GM12891 (cell line): ENCODE data around the gene ACOT12.

ENCODE experiments used
- DNase-seq: peaks from one replicate; pipeline ENCODE4 v3.0.0; 2011; ENCODE audit warnings: low spot score; ENCODE audit not compliant: insufficient read length
- FAIRE-seq: peaks from 2 replicates; lab custom pipeline; 2011; peaks lifted over from hg19 to GRCh38; lab: Jason Lieb, UNC
- PAX5 ChIP-seq: IDR thresholded peaks from 2 replicates; pipeline ENCODE4 v1.6.1; 2011; ENCODE audit warnings: low read length, moderate library complexity, mild to moderate bottlenecking; ENCODE audit not compliant: insufficient read depth, severe bottlenecking
- POLR2A ChIP-seq: IDR thresholded peaks from 2 replicates; pipeline ENCODE4 v1.6.1; 2011; ENCODE audit warnings: low read depth, low read length, control low read depth
- POLR2AphosphoS5 ChIP-seq: IDR thresholded peaks from 2 replicates; pipeline ENCODE4 v1.6.1; 2011; ENCODE audit warnings: low read depth, low read length, control low read depth
- POU2F2 ChIP-seq: IDR thresholded peaks from 2 replicates; pipeline ENCODE4 v1.6.1; 2011; ENCODE audit warnings: low read depth, mild to moderate bottlenecking, control low read depth, low read length, moderate library complexity
- SPI1 ChIP-seq: IDR thresholded peaks from 2 replicates; pipeline ENCODE4 v1.6.1; 2011; ENCODE audit warnings: low read depth, low read length, control low read depth
- TAF1 ChIP-seq: IDR thresholded peaks from 2 replicates; pipeline ENCODE4 v1.6.1; 2011; ENCODE audit warnings: low read depth, low read length, control low read depth

Gene ACOT12

GRCh38 chr5:81286059-81286617 is 107.8 kb downstream of the ACOT12 start:
- no peak for DNase-seq
- TF ChIP-seq POLR2AphosphoS5 (no peak), POLR2A (no peak), PAX5 (no peak), TAF1 (no peak)
- no peak for FAIRE-seq

- FAIRE-seq (no peak), DNase-seq (no peak)
- TF ChIP-seq TAF1 (no peak), PAX5 (no peak), POLR2AphosphoS5 (no peak), SPI1 (no peak), POLR2A (no peak), POU2F2 (no peak)
Measured at GRCh38 chr5:81283976-81284375, 110.0 kb downstream of the ACOT12 start.
